K562 (cell line): ENCODE results near the gene BLVRA. TPM values are rescaled to one million over a fixed set of nuclear protein-coding genes. Genes with fewer than 3 reads are reported as not detected.
A peak's percentile ranks its signal among the peaks of the same experiment; 100 is the strongest.

Experiments used
- ATAC-seq: fragments of 200-7000 bp; cut with Tn5 transposase; 3 replicates; pipeline ENCODE4 v1.9.1; 2020; ENCODE audit warnings: moderate library complexity
- BruUV-seq: library from RNA; stranded (reverse); fragments of 400-500 nt; replicated peaks from 2 replicates; lab custom pipeline; 2021; lab: Mats Ljungman, UMichigan
- CTCF ChIA-PET: fragments of 300-600 bp; formaldehyde crosslinking; extraction: SDS; loops from one replicate; lab custom pipeline; 2021; ENCODE audit warnings: low intra/inter-chr PET ratio; lab: Yijun Ruan, JAX
- POLR2A ChIA-PET: fragments of 300-600, 350-650 bp; sonication (Branson Sonifier 250); formaldehyde crosslinking; extraction: SDS; loops from one replicate; lab custom pipeline; 2021; ENCODE audit warnings: antibody characterized with exemption, inconsistent platforms; lab: Yijun Ruan, JAX
- DNase-seq, 4 experiments: peaks; one replicate each; pipeline versions ENCODE4 v3.0.0 to v3.0.0-alpha.2; 2011 to 2018; ENCODE audit warnings: low spot score in 3 of 4, mixed read lengths in 3 of 4; ENCODE audit errors: extremely low read depth in 1 of 4
- FAIRE-seq: peaks from 2 replicates; lab custom pipeline; 2011; peaks lifted over from hg19 to GRCh38; lab: Jason Lieb, UNC
- H2AFZ ChIP-seq: 2 replicates; pipeline ENCODE4 v1.6.0; 2011; ENCODE audit warnings: low read depth, low read length, control low read depth, inconsistent platforms
- H3K27ac ChIP-seq: fragments of 200-600 bp; 3 replicates; pipeline ENCODE4 v1.8.0; 2011; ENCODE audit warnings: low read depth, mild to moderate bottlenecking, control low read depth, inconsistent platforms, low read length, moderate library complexity, mixed read lengths; ENCODE audit errors: extremely low read depth
- H3K27me3 ChIP-seq, 2 experiments: fragments of 300-600 bp in 1 of 2; 2 replicates in 1 of 2; 3 replicates in 1 of 2; pipeline versions ENCODE4 v1.6.0 to v1.8.0; 2011; ENCODE audit warnings: inconsistent platforms in 2 of 2, low read length in 2 of 2, mild to moderate bottlenecking in 1 of 2, mixed read lengths in 1 of 2, moderate library complexity in 1 of 2; ENCODE audit not compliant: control insufficient read depth in 2 of 2, insufficient read depth in 2 of 2
- H3K36me3 ChIP-seq: fragments of 300-600 bp; 3 replicates; pipeline ENCODE4 v1.8.0; 2011; ENCODE audit warnings: mild to moderate bottlenecking, low read length, inconsistent platforms; ENCODE audit not compliant: control insufficient read depth, insufficient read depth
- H3K4me1 ChIP-seq, 2 experiments: fragments of 200-600 bp in 1 of 2; replicated peaks in 1 of 2; 2 replicates in 1 of 2; 3 replicates in 1 of 2; pipeline versions ENCODE4 v1.5.1 to v1.8.0; 2011; ENCODE audit warnings: inconsistent platforms in 2 of 2, low read length in 2 of 2, mild to moderate bottlenecking in 1 of 2, mixed read lengths in 1 of 2, moderate library complexity in 1 of 2; ENCODE audit not compliant: control insufficient read depth in 2 of 2, insufficient read depth in 2 of 2
- H3K4me2 ChIP-seq: 2 replicates; pipeline ENCODE4 v1.6.1; 2011; ENCODE audit warnings: low read length, control low read depth, inconsistent platforms, mixed read lengths; ENCODE audit not compliant: insufficient read depth
- H3K4me3 ChIP-seq: fragments of 200-600 bp; sonication (generic), shearing (Covaris generic); 2 replicates; pipeline ENCODE4 v1.5.1; 2016; ENCODE audit warnings: control low read depth, inconsistent platforms
- H3K79me2 ChIP-seq: fragments of 200-600 bp; 3 replicates; pipeline ENCODE4 v1.8.0; 2011; ENCODE audit warnings: low read length, inconsistent platforms; ENCODE audit not compliant: control insufficient read depth, insufficient read depth
- H3K9ac ChIP-seq, 2 experiments: 2 replicates each; pipeline versions ENCODE4 v1.6.0 to v1.6.1; 2011; ENCODE audit warnings: low read depth in 2 of 2, low read length in 2 of 2, control low read depth in 1 of 2, inconsistent platforms in 1 of 2, mild to moderate bottlenecking in 1 of 2, mixed read lengths in 1 of 2; ENCODE audit not compliant: insufficient read depth in 1 of 2
- H3K9me1 ChIP-seq: one replicate; pipeline ENCODE4 v1.6.0; 2011; ENCODE audit warnings: inconsistent platforms, mild to moderate bottlenecking, low read length, moderate library complexity; ENCODE audit not compliant: control insufficient read depth, insufficient read depth
- H3K9me3 ChIP-seq: replicated peaks from 2 replicates; pipeline ENCODE4 v1.5.1; 2011; ENCODE audit warnings: low read depth, low read length, inconsistent platforms; ENCODE audit not compliant: control insufficient read depth, insufficient read depth
- H4K20me1 ChIP-seq: replicated peaks from 2 replicates; pipeline ENCODE4 v1.6.1; 2011; ENCODE audit warnings: low read length, inconsistent platforms, mixed read lengths; ENCODE audit not compliant: control insufficient read depth, insufficient read depth
- C11orf30 ChIP-seq: fragments of 450-650 bp; IDR thresholded peaks from 2 replicates; pipeline ENCODE4 v1.6.1; 2016; ENCODE audit warnings: low read depth, mild to moderate bottlenecking
- COPS2 ChIP-seq: fragments of 450-650 bp; conservative IDR thresholded peaks from 2 replicates; pipeline ENCODE4 v1.6.1; 2016; ENCODE audit warnings: mild to moderate bottlenecking, moderate library complexity
- ETV1 ChIP-seq: fragments of 450-650 bp; conservative IDR thresholded peaks from 2 replicates; pipeline ENCODE4 v1.6.1; 2016; ENCODE audit warnings: missing genetic modification characterization, control low read depth, low read depth, missing compliant biosample characterization
- MAFF ChIP-seq: IDR thresholded peaks from 2 replicates; pipeline ENCODE4 v1.6.1; 2012; ENCODE audit warnings: low read length, improper control_type of control experiment
- MAFG ChIP-seq: fragments of 450-650 bp; conservative IDR thresholded peaks from 2 replicates; pipeline ENCODE4 v1.6.1; 2016; ENCODE audit warnings: missing genetic modification characterization, missing compliant biosample characterization
- NFE2 ChIP-seq: IDR thresholded peaks from 2 replicates; pipeline ENCODE4 v1.6.1; 2014; ENCODE audit warnings: antibody characterized with exemption, low read depth
- NFE2L1 ChIP-seq: fragments of 450-650 bp; IDR thresholded peaks from 2 replicates; pipeline ENCODE4 v1.6.1; 2016; ENCODE audit warnings: missing genetic modification characterization, low read depth, mild to moderate bottlenecking, missing compliant biosample characterization, moderate library complexity, borderline replicate concordance
- POLR3A ChIP-seq: IDR thresholded peaks from 2 replicates; pipeline ENCODE4 v1.6.1; 2011; ENCODE audit warnings: borderline replicate concordance, mild to moderate bottlenecking, moderate library complexity; ENCODE audit not compliant: insufficient read length, insufficient read depth; ENCODE audit errors: extremely low read depth
- SETDB1 ChIP-seq: IDR thresholded peaks from one replicate; pipeline ENCODE4 v1.6.1; 2012; ENCODE audit warnings: low read length, control low read depth, inconsistent platforms
- SMARCC2 ChIP-seq: fragments of 450-650 bp; IDR thresholded peaks from 2 replicates; pipeline ENCODE4 v1.6.1; 2017; ENCODE audit warnings: antibody characterized with exemption, moderate library complexity, mild to moderate bottlenecking, low read depth
- U2AF1 ChIP-seq: fragments of 200-400 bp; formaldehyde crosslinking; optimal IDR thresholded peaks from 2 replicates; pipeline ENCODE3; 2017; ENCODE audit warnings: mild to moderate bottlenecking, low read depth, low read length, moderate library complexity
- ZNF316 ChIP-seq: fragments of 450-650 bp; IDR thresholded peaks from 2 replicates; pipeline ENCODE4 v1.6.1; 2016
- WGBS: fragments of 100-300 bp; shearing (Covaris generic); methylation state at CpG from one replicate; pipeline ENCODE4 v1.1.6; 2016; ENCODE audit warnings: low coverage, mixed read lengths; ENCODE audit not compliant: insufficient coverage; ENCODE audit errors: missing lambda C conversion rate; 5-methylcytosine and 5-hydroxymethylcytosine counted together
- in situ Hi-C: fragments of 300-500 bp; cut with MboI; formaldehyde crosslinking; loops from 4 replicates; pipeline ENCODE4 v1.15.0; 2018; ENCODE audit warnings: inconsistent platforms, mixed read lengths
- intact Hi-C: fragments of 100-400 bp; cut with micrococcal nuclease; formaldehyde crosslinking; loops from 2 replicates; pipeline ENCODE4 v1.14.2; 2022
- polyA plus RNA-seq, 8 experiments: library from polyadenylated mRNA; depleted of rRNA in 4 of 8; stranded (reverse) in 5 of 8; unstranded in 3 of 8; fragments of >200 nt; fragmentation: Nextera tagmentation in 2 of 8; fragmentation: Illumina TruSeq in 1 of 8; extraction: Ambion mirVana in 2 of 8; extraction: Trizol in 1 of 8; gene quantifications; 2 replicates each; pipeline versions ENCODE4 v1.2.1 to v1.2.3, GENCODE V29; 2011 to 2014; ENCODE audit warnings: inconsistent platforms in 1 of 8, missing spikeins in 1 of 8
- total RNA-seq, 7 experiments: library from RNA; depleted of rRNA in 6 of 7; stranded (reverse); fragments of >200 nt in 6 of 7; fragmentation: Illumina TruSeq in 2 of 7; extraction: Trizol in 2 of 7; gene quantifications; 2 replicates each; pipeline versions ENCODE4 v1.2.1 to v1.2.3, GENCODE V29; 2011 to 2021; ENCODE audit warnings: low replicate concordance in 1 of 7
- TF ChIP-seq, protein P1 (sequence below): fragments of 450-650 bp; IDR thresholded peaks from 2 replicates; pipeline ENCODE4 v1.7.0; 2016; ENCODE audit warnings: borderline replicate concordance

Gene BLVRA
- total and polyA plus RNA-seq, 9 of the 15 experiments (the other 6 are each of a cell fraction or from before 2014, with no cell fraction given) = 48.5 to 147 (median 61.5) TPM

DNA sequence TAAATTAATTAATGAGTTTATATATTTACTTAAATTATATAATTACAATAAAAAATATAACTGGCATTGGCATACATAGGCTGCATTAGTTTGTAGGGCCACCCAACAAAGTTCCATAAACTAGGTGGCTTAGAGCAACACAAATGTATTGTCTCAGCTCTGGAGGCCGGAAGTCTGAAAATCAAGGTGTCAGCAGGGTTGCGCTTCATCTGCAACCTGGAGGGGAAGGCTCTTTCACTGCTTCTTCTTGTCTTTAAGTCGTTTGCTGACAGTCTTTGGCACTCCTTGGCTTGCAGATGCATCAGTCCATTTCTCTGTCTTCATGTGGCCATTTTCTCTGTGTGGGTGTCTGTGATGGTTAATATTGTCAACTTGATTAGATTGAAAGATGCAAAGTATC, 6.1 kb upstream of the BLVRA start (continued):
- TF ChIP-seq, protein P1, sequence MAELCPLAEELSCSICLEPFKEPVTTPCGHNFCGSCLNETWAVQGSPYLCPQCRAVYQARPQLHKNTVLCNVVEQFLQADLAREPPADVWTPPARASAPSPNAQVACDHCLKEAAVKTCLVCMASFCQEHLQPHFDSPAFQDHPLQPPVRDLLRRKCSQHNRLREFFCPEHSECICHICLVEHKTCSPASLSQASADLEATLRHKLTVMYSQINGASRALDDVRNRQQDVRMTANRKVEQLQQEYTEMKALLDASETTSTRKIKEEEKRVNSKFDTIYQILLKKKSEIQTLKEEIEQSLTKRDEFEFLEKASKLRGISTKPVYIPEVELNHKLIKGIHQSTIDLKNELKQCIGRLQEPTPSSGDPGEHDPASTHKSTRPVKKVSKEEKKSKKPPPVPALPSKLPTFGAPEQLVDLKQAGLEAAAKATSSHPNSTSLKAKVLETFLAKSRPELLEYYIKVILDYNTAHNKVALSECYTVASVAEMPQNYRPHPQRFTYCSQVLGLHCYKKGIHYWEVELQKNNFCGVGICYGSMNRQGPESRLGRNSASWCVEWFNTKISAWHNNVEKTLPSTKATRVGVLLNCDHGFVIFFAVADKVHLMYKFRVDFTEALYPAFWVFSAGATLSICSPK = no peak
- TF ChIP-seq SETDB1 (no peak), COPS2 (no peak)
- TF ChIP-seq, all 486 proteins: peak for 0

DNA sequence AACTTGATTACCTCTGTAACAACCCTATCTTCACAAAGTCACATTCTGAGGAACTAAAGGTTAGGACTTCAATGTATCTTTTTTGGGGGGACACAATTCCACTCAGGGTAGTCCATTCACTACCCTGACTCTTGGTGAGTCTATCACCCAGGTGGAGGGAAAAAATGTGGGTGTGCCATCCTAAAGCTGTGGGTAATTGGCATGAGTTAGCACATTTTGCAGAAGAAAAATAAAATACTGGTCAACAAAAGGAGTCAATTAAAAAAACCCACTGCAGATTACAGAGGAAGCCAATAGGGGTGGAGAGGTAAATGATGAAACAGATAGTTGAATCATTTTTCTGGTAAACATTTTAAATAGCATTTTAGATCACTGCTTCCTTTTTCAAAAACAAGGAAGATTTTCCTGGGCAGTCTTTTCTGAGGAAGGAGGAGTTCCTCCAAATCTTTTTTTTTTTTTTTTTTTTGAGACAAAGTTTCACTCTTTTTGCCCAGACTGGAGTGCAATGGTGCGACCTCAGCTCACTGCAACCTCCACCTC, 5.1 kb upstream of the BLVRA start:
- no peak overlapping the region for H3K9ac ChIP-seq
- H4K20me1 ChIP-seq = no peaks in the 10 kb centered on the region
- ChIA-PET POLR2A (no interaction called here), CTCF (no interaction called here)
- in situ Hi-C loops = no loop called here
- no peak overlapping the region for H3K4me2 ChIP-seq
- H3K4me3 ChIP-seq = no peak overlapping the region
- no peak overlapping the region for H2AFZ ChIP-seq
- TF ChIP-seq ETV1 (tag) (no peak), ZNF316 (0 out of 2 replicates have a peak, but pooled peaks have one; percentile 21), SMARCC2 (no peak), NFE2 (0 out of 2 replicates have a peak, but pooled peaks have one; percentile 17), POLR3A (no peak), C11orf30 (peak; percentile 21; the same call in 1 of the 2 replicates), NFE2L1 (tag) (no peak), MAFG (tag) (0 out of 2 replicates have a peak, but pooled peaks have one; percentile 34), MAFF (peak; percentile 10; the same call in 1 of the 2 replicates), U2AF1 (no peak)
- no peak overlapping the region for H3K27ac ChIP-seq
- ATAC-seq (no peak), FAIRE-seq (no peak), DNase-seq (no peak)
- intact Hi-C loops = no loop called here
- no peaks in the 10 kb centered on the region for H3K79me2 ChIP-seq
- no peaks in the 10 kb centered on the region for H3K9me1 ChIP-seq
- no peaks in the 10 kb centered on the region for H3K9me3 ChIP-seq
- no peaks in the 10 kb centered on the region for H3K36me3 ChIP-seq
- no peaks in the 10 kb centered on the region for H3K27me3 ChIP-seq
- WGBS = 88% methylated on average over 1 of the region's 1 CpG
- no TSS peak for BruUV-seq
- H3K4me1 ChIP-seq = peaks cover 46 to 51% of the 10 kb centered on the region in 2 experiments
